Endothelial cell of umbilical vein (primary cell): ENCODE data around the gene SCN11A.

Experiments used
- CTCF ChIP-seq, 2 donors: IDR thresholded peaks; 1 replicate in 1 of 2; 2 replicates in 1 of 2; pipeline ENCODE4 v1.5.1; 2011; ENCODE audit warnings: low read length in 2 of 2, mild to moderate bottlenecking in 2 of 2, moderate library complexity in 2 of 2, control low read depth in 1 of 2, inconsistent platforms in 1 of 2, low read depth in 1 of 2; ENCODE audit not compliant: insufficient read depth in 1 of 2; ENCODE audit errors: extremely low read depth in 1 of 2
- EZH2 ChIP-seq: IDR thresholded peaks from 2 replicates; pipeline ENCODE4 v1.6.1; 2012; ENCODE audit warnings: borderline replicate concordance, low read depth, mild to moderate bottlenecking, moderate library complexity, low read length, inconsistent platforms; ENCODE audit not compliant: severe bottlenecking
- FOS ChIP-seq: IDR thresholded peaks from 2 replicates; pipeline ENCODE4 v1.6.1; 2011; ENCODE audit warnings: mild to moderate bottlenecking, low read length, moderate library complexity, borderline replicate concordance; ENCODE audit not compliant: insufficient read depth
- JUN ChIP-seq: IDR thresholded peaks from 2 replicates; pipeline ENCODE4 v1.6.1; 2011; ENCODE audit warnings: borderline replicate concordance, low read depth; ENCODE audit not compliant: insufficient read length, insufficient read depth
- MAX ChIP-seq: IDR thresholded peaks from 2 replicates; pipeline ENCODE4 v1.6.1; 2011; ENCODE audit not compliant: insufficient read depth, insufficient read length
- POLR2A ChIP-seq: IDR thresholded peaks from 2 replicates; pipeline ENCODE4 v1.6.1; 2012; ENCODE audit warnings: low read depth, mild to moderate bottlenecking, control low read depth, low read length
- POLR2AphosphoS5 ChIP-seq: IDR thresholded peaks from 2 replicates; pipeline ENCODE4 v1.6.1; 2012; ENCODE audit warnings: low read depth, mild to moderate bottlenecking, control low read depth, low read length, moderate library complexity; ENCODE audit not compliant: insufficient read depth

GRCh38 chr3:39097716-39098472 is 46.1 kb upstream of the SCN11A start:
- no peak for TF ChIP-seq CTCF (IDR thresholded peaks at IDR 0.05; ENCODE audit: extremely low read depth in 1 of 2, insufficient read depth in 1 of 2, low read depth in 1 of 2, low read length in 2 of 2)
- no peak for TF ChIP-seq POLR2AphosphoS5
- TF ChIP-seq MAX = no peak
- no peak for TF ChIP-seq POLR2A
- no peak for TF ChIP-seq FOS
- TF ChIP-seq JUN = no peak
- TF ChIP-seq EZH2 = no peak
